Common myeloid progenitor, CD34-positive (primary cell): ENCODE measurements around the gene PC.
A peak's percentile ranks its signal among the peaks of the same experiment; 100 is the strongest.
"Not testable (repeated sequence)": the region's sequence is repeated elsewhere in the genome, so short reads cannot be mapped to it uniquely, and the experiment has no call there.

Experiments
- CTCF ChIA-PET: fragments of 350-600 bp; sonication (Branson Sonifier 250); formaldehyde crosslinking; loops from one replicate; lab custom pipeline; 2021; ENCODE audit warnings: antibody characterized with exemption; lab: Charles Lee
- POLR2A ChIA-PET: fragments of 350-600 bp; sonication (Branson Sonifier 250); formaldehyde crosslinking; loops from one replicate; lab custom pipeline; 2021; ENCODE audit warnings: antibody characterized with exemption; lab: Charles Lee
- DNase-seq, 3 donors: peaks; one replicate each; pipeline versions ENCODE4 v3.0.0 to v3.0.0-alpha.2; 2013
- H3K27ac ChIP-seq, 2 experiments: 1 replicate in 1 of 2; 2 replicates in 1 of 2; pipeline ENCODE4 v1.7.0; 2013; ENCODE audit warnings: inconsistent platforms in 2 of 2, low read length in 2 of 2, mild to moderate bottlenecking in 2 of 2, low read depth in 1 of 2, moderate library complexity in 1 of 2; ENCODE audit not compliant: severe bottlenecking in 2 of 2, insufficient read depth in 1 of 2, poor library complexity in 1 of 2
- H3K27me3 ChIP-seq, 5 experiments: replicated peaks in 2 of 5; 1 replicate in 3 of 5; 2 replicates in 2 of 5; pipeline versions ENCODE4 v1.6.1 to v1.7.0; 2013; ENCODE audit warnings: low read length in 4 of 5, mild to moderate bottlenecking in 2 of 5, moderate library complexity in 2 of 5, inconsistent platforms in 1 of 5; ENCODE audit not compliant: insufficient read depth in 5 of 5, control insufficient read depth in 4 of 5
- H3K36me3 ChIP-seq, 4 experiments: 1 replicate in 2 of 4; 2 replicates in 2 of 4; pipeline versions ENCODE4 v1.6.1 to v1.7.0; 2013; ENCODE audit warnings: low read length in 3 of 4, control low read depth in 1 of 4, mild to moderate bottlenecking in 1 of 4; ENCODE audit not compliant: control insufficient read depth in 4 of 4, insufficient read depth in 4 of 4
- H3K4me1 ChIP-seq, 4 experiments: 1 replicate in 3 of 4; 2 replicates in 1 of 4; pipeline versions ENCODE4 v1.6.1 to v1.7.1; 2013; ENCODE audit warnings: low read length in 3 of 4, mild to moderate bottlenecking in 3 of 4, control low read depth in 1 of 4, inconsistent platforms in 1 of 4, moderate library complexity in 1 of 4; ENCODE audit not compliant: control insufficient read depth in 4 of 4, insufficient read depth in 4 of 4; ENCODE audit errors: control extremely low read depth in 1 of 4
- H3K4me3 ChIP-seq, 7 experiments: 1 replicate in 4 of 7; 2 replicates in 3 of 7; pipeline versions ENCODE4 v1.5.1 to v1.7.0; 2013; ENCODE audit warnings: mild to moderate bottlenecking in 7 of 7, low read length in 6 of 7, moderate library complexity in 6 of 7, inconsistent platforms in 2 of 7, low read depth in 2 of 7, control low read depth in 1 of 7; ENCODE audit not compliant: insufficient read depth in 4 of 7, control insufficient read depth in 1 of 7; ENCODE audit errors: extremely low read depth in 1 of 7
- H3K9me3 ChIP-seq, 5 experiments: 1 replicate in 4 of 5; 2 replicates in 1 of 5; pipeline versions ENCODE4 v1.6.1 to v1.7.1; 2013; ENCODE audit warnings: low read length in 4 of 5, mild to moderate bottlenecking in 2 of 5, inconsistent platforms in 1 of 5, low read depth in 1 of 5, moderate library complexity in 1 of 5; ENCODE audit not compliant: control insufficient read depth in 4 of 5, insufficient read depth in 2 of 5; ENCODE audit errors: control extremely low read depth in 1 of 5
- WGBS: methylation state at CpG from one replicate; pipeline ENCODE4 v1.1.5; 2013; ENCODE audit not compliant: insufficient coverage; 5-methylcytosine and 5-hydroxymethylcytosine counted together

PC gene

DNA sequence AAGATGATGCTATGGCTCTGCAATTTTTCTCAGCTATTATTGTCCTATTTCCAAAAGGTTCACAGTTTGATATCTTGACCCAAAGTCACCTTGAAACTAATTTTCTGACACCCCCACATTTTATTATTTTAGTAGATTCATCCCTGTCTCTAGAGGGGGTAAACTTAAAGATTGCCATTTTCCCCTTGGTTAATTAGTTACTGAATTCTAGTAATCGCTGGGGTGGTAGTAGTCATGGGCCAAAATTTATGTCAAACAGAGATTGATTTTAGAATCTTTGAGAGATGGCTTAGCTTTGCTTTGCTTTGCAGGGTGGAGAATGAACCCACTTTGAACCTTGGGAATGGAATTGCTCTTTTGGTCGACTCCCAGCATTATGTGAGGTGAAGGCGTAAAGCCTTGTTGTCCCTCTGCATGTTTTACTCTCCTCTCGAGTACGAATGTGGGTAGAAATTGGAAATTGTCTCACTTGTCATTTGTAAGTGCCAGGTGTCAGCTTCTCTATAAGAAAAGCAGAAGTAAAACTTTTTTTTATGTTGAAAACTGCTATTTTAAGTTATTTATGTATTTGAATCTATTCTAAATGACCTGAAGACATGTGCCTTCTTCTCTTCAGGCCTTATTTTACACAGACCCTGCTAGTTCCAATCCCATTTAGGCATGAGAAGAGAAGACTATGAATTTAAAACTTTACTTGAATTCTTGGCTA, 157.3 kb downstream of the PC start:
- Histone ChIP-seq H3K4me3 (no peak overlapping the region), H3K9me3 (no peaks in the 10 kb centered on the region), H3K27me3 (no peaks in the 10 kb centered on the region), H3K27ac (no peak overlapping the region), H3K36me3 (no peaks in the 10 kb centered on the region), H3K4me1 (peaks cover 0 to 7% (median 0%) of the 10 kb centered on the region in 4 experiments)
- 66% methylated on average over 5 of the region's 5 CpGs for WGBS
- ChIA-PET POLR2A (interaction anchor here (0.7 kb wide), 1 partner anchor 151 kb away, joined by 4 read pairs; no protein-coding TSS in a partner anchor), CTCF (interaction anchor here (0.6 to 1.1 kb wide), 3 partner anchors 13 to 37 kb away, joined by 3 to 6 read pairs (median 3); no protein-coding TSS in a partner anchor)
- peak in 2 of 3 donors; percentile 12 to 19 for DNase-seq

DNA sequence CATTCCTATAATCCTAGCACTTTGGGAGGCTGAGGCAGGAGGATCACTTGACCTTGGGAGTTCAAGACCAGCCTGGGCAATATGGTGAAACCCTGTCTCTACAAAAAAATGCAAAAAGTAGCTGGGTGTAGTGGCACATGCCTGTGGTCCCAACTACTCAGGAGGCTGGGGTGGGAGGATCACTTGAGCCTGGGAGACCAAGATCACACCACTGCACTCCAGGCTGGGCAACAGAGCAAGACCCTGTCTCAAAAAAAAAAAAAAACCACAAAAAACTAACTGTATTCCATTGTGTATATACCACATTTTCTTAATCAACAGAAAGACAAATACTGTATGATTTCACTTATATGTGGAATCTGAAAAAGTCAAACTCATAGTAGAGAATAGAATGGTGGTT, 158.4 kb downstream of the PC start:
- POLR2A ChIA-PET = not testable (repeated sequence)
- CTCF ChIA-PET = interaction anchor here (0.8 kb wide), 1 partner anchor 133 kb away, joined by 3 read pairs; no protein-coding TSS in a partner anchor

More for the DNA sequence above, 158.4 kb downstream of the PC start:
- not testable (repeated sequence) for H3K9me3 ChIP-seq, H3K4me3 ChIP-seq, DNase-seq, H3K27me3 ChIP-seq, H3K27ac ChIP-seq, H3K4me1 ChIP-seq, H3K36me3 ChIP-seq
